NOMO-1 treated with DMSO at 0.1 percent for 48 hours (cell line): ENCODE measurements around the gene CYP21A2.
"Not testable (repeated sequence)": the region's sequence is repeated elsewhere in the genome, so short reads cannot be mapped to it uniquely, and the experiment has no call there.

Source experiments
- DNase-seq: peaks from one replicate; lab custom pipeline; 2025; ENCODE audit not compliant: unreplicated experiment; lab: John Stamatoyannopoulos, UW

The CYP21A2 gene

DNA sequence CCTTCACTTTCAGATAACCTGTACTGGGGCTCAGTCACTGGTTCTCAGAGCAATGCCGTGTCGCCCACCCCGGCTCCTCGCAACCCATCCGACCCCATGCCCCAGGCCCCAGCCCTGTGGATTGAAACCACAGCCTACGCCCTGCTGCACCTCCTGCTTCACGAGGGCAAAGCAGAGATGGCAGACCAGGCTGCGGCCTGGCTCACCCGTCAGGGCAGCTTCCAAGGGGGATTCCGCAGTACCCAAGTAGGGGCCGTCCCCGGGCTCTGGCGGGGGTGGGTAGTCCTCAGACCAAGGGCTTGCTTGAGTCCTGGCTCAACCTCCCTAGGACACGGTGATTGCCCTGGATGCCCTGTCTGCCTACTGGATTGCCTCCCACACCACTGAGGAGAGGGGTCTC is 8.7 kb upstream of the CYP21A2 start:
- DNase-seq, result not testable (repeated sequence)

DNA sequence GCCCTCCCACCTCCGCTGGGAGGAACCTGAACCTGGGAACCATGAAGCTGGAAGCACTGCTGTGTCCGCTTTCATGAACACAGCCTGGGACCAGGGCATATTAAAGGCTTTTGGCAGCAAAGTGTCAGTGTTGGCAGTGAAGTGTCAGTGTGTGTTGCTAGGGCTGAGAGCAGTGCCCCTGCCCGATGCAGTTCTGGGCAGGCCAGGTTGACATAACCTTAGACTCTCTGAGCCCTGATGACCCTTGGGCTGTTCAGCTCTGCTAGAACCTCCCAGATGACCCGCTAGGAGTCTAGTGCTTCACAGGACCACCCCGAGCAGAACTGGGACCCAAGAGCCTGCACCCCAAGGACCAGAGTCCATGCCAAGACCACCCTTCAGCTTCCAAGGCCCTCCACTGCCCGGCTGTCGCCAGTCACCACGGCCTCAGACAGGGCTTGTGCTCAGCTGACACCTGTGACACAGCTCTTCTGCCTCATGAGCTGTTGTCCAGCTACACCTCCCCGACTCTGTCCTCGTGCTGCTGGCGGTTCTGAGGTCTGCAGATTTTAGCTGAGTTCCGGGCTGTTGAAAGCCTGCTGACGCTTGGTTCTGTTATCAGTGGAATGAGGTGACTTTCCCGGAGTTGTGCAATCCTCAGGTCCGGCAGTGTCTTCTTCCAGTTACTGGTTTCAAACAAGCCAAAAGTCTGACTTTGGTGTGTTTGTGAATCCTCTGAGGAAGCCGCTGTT is 2.8 kb upstream of the CYP21A2 start:
- DNase-seq, result not testable (repeated sequence)

DNA sequence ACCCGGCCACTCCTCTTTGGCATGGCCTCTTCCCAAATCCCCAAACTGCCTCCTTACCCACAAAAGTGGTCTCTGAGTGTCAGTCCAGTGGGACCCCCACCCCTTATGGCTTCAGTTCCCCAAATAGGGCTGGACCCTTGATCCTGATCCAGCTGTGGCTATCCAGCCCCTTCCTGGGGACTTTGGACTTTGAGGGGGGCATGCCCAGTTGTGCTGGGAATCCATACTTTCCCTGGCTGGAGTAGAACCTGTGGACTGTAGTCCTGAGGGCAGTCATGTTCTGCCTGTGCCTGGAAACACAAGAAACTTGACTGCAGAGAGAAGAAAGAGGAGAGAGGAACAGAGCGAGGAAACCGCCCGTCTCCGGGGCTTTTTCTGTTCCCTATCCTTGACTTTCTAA is 1.1 kb upstream of the CYP21A2 start:
- not testable (repeated sequence) for DNase-seq

GRCh38 chr6:32038878-32039277 is 663 bp downstream of the CYP21A2 start:
- DNase-seq, result not testable (repeated sequence)

DNA sequence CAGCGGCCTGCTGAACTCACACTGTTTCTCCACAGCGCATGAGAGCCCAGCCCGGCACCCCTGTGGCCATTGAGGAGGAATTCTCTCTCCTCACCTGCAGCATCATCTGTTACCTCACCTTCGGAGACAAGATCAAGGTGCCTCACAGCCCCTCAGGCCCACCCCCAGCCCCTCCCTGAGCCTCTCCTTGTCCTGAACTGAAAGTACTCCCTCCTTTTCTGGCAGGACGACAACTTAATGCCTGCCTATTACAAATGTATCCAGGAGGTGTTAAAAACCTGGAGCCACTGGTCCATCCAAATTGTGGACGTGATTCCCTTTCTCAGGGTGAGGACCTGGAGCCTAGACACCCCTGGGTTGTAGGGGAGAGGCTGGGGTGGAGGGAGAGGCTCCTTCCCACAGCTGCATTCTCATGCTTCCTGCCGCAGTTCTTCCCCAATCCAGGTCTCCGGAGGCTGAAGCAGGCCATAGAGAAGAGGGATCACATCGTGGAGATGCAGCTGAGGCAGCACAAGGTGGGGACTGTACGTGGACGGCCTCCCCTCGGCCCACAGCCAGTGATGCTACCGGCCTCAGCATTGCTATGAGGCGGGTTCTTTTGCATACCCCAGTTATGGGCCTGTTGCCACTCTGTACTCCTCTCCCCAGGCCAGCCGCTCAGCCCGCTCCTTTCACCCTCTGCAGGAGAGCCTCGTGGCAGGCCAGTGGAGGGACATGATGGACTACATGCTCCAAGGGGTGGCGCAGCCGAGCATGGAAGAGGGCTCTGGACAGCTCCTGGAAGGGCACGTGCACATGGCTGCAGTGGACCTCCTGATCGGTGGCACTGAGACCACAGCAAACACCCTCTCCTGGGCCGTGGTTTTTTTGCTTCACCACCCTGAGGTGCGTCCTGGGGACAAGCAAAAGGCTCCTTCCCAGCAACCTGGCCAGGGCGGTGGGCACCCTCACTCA is 1.4 kb downstream of the CYP21A2 start:
- DNase-seq, result not testable (repeated sequence)

GRCh38 chr6:32040299-32041049 is 2.3 kb downstream of the CYP21A2 start:
- DNase-seq, result not testable (repeated sequence)

DNA sequence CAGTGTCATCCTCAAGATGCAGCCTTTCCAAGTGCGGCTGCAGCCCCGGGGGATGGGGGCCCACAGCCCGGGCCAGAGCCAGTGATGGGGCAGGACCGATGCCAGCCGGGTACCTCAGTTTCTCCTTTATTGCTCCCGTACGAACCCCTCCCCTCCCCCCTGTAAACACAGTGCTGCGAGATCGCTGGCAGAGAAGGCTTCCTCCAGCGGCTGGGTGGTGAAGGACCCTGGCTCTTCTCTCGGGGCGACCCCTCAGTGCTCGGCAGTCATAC is 2.8 kb downstream of the CYP21A2 start:
- not testable (repeated sequence) for DNase-seq

DNA sequence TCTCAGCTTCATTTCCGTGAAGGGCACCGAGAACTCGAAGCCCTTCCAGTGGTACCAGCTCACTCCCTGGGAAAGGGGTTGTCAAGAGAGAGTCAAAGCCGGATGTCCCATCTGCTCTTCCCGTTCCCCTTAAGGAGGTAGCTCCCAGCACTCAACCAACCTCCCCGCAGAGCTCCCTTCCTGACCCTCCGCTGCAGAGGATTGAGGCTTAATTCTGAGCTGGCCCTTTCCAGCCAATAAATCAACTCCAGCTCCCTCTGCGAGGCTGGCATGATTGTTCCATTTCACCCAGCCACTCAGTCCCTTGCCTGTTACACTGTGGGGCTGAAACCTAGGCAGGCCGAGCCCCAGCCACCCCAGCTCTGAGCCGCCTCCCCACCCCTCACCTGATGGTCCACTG is 3.2 kb downstream of the CYP21A2 start:
- not testable (repeated sequence) for DNase-seq

GRCh38 chr6:32042276-32042675 is 4.1 kb downstream of the CYP21A2 start:
- not testable (repeated sequence) for DNase-seq

DNA sequence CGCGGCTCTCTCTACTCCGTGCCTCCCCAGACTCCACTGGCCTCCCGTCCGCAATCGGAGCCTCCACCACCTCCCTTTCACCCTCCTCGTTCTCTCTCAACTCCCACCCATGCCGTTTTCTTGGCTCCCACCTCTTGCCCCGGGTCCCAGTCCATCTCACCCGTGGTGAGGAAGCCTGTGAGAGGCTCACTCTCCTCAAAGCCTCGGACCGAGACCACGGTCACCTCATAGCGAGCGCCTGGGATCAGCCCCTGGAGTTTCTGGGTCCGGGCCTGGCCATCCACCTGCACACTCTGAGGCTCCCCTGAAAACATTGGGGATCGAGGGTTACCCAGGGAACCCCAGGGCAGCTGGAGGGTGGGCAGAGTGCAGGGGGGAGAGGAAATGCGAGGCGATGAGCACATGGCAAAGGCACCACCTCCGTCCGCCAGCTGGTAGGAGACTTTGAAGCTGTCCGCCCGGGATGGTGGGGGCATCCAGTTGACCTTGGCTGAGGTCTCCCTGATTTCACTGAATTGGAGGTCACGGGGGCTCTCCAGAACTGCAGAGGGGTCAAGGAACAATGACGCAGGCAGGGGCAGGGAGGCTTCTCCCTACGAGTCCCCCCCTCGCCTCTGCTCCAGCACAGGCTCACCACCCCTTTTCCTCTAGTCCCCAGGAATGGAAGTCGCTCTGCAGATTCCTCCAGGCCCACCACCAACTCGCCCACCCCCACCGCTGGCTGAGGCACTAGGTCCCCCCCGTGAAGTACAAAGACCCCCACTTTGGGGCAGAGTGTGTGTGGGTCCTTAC is 5.6 kb downstream of the CYP21A2 start:
- DNase-seq, result not testable (repeated sequence)

DNA sequence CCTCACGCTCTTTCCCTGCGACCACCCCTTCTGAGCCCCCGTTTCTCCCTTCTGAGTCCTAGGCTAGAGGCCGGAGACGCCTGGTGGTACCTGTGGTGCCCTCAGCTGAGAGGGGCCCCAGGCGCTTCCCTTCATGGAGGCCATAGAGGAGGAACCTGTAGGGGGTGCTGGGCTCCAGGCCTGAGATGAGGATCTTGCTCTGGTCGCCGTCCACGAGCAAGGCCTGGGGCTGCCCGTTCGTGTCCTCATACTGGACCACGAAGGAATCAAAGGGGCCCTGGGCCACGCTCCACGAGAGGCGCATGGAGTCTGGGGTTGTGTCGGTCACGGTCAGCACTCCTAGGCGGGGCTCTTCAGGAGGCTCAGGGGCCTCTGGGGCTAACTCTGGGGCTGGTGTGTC is 6.7 kb downstream of the CYP21A2 start:
- not testable (repeated sequence) for DNase-seq

- no peak for DNase-seq
Observed at GRCh38 chr6:32045811-32046449, 7.7 kb downstream of the CYP21A2 start.

- no peak for DNase-seq
Observed at GRCh38 chr6:32046450-32047083, 8.4 kb downstream of the CYP21A2 start.

DNA sequence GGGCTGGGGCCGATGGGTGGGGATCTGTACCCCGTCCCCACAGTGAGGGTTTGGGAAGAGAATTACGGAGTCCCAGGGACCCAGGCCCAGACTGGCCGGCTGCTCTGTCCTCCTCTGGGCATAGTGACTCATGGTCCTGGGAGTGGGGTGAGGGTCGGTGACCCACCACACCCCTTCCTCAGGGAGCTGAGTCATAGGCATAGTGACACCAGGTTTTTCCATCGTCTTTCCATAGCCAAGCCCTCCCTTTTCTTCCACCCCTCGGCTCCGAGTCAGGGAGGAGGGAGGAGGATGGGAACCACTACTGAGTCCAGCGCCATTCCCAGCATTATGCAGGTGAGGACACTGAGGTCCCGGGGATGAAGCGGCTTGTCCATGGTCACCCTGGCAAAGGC is 8.9 kb downstream of the CYP21A2 start:
- DNase-seq, result no peak

DNA sequence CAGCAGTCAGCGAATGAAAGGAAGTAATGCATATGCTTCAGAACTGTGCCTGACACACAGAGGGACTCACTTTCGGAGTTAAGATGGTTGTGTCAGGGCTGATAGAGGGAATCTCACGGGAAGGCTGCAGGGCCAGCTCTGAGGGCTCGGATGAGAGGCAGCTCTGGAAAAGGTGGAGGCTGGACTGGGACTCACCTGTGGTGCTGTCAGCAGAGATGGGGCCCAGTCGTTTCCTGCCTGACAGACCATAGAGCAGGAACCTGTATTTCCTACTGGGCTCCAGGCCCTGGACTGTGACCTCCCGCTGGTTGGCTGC is 9.3 kb downstream of the CYP21A2 start:
- DNase-seq, result no peak

- peak; percentile 13 for DNase-seq
Observed at GRCh38 chr6:32047855-32048766, 9.9 kb downstream of the CYP21A2 start.

DNA sequence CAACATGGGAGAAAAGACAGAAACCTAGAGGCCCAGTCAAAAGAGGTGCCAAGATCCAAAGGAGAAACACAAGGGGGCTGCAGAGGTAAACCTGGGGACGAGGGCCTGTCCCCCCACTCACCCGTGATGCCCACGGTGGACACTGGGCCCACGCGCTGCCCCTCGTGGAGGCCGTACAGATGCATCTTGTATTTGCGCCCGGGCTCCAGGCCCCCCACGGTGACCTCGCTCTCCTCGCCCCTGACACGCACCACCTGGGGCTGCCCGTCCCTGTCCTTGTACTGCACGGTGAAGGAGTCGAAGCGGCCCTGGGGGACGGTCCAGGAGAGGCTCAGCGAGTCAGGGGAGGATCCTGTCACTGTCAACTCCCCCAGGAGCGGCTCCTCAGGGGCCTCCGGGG is 10.9 kb downstream of the CYP21A2 start:
- not testable (repeated sequence) for DNase-seq

DNA sequence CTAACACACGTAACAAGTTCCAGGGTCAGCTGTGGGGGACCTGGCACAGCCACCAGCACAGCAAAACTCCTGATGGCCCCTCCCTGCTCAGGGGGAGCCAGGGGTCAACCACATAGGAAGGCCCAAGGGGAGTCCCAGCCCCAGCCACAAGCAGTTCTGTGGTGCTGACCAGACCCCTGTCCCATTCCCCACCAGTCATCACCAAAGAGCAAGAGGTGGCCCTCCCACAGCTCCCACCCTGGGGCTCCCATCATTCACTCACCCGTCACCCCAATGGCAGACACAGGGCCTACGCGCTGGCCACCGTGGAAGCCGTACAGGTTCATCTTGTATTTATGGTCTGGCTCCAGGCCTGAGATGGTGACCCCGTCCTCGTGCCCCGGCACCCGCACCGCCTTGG is 11.5 kb downstream of the CYP21A2 start:
- not testable (repeated sequence) for DNase-seq

- no peak for DNase-seq
Observed at GRCh38 chr6:32050562-32050961, 12.3 kb downstream of the CYP21A2 start.
